ENCODE data around the gene ETNK1. TPM values are rescaled to one million over a fixed set of nuclear protein-coding genes. Genes with fewer than 3 reads are reported as not detected.
"Not testable (repeated sequence)": the region's sequence is repeated elsewhere in the genome, so short reads cannot be mapped to it uniquely, and the experiment has no call there.

Gene ETNK1
- total RNA-seq, 1 experiment from 2014 or later = 70.1 TPM

DNA sequence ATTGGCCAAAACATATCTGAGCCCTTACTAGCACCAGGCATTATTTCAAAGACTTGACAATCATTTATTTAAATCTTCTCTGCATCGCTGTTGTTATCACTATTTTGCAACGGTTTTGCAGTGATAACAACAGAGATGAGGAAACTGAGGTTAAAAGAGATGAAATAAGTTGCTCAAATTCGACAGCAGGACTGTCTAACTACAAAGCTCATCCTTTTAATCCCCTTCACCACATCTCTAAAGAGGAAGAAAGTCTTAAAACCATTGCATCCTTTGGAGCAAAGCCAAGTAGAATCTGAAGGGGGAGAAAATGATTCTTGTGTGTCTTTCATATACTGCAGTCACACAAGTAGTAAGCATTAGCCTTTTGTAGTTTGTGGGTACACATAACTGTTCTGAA, 14.8 kb upstream of the ETNK1 start:
- no peak for DNase-seq
- peaks cover 27 to 33% of the 10 kb centered on the region in 2 experiments for H3K9me3 Mint-ChIP-seq
- Histone ChIP-seq H3K23me2 (ENCODE audit: insufficient read length, low read depth, low read length, poor library complexity, severe bottlenecking) (no peaks in the 10 kb centered on the region), H4K5ac (ENCODE audit: insufficient read length, low read depth, low read length) (no peak overlapping the region), H3K79me2 (ENCODE audit: insufficient read depth, low read length) (no peaks in the 10 kb centered on the region), H3K27ac (ENCODE audit: insufficient read length, low read depth, low read length) (no peak overlapping the region), H2BK12ac (ENCODE audit: insufficient read length, low read depth, low read length) (no peak overlapping the region), H4K8ac (replicated peaks; ENCODE audit: insufficient read length, low read depth, low read length) (no peak overlapping the region), H2AK5ac (ENCODE audit: insufficient read length, low read length) (no peak overlapping the region), H2BK15ac (ENCODE audit: low read depth, low read length) (no peak overlapping the region), H4K20me1 (ENCODE audit: control insufficient read depth, insufficient read depth, insufficient read length) (no peaks in the 10 kb centered on the region), H2AFZ (ENCODE audit: low read length) (no peak overlapping the region), H3T11ph (ENCODE audit: low read length) (no peak overlapping the region), H2BK120ac (ENCODE audit: low read depth, low read length, poor library complexity, severe bottlenecking) (no peak overlapping the region), H3K4me2 (ENCODE audit: insufficient read depth, insufficient read length, low read length) (no peak overlapping the region), H3K79me1 (ENCODE audit: insufficient read depth, low read depth, low read length, poor library complexity, severe bottlenecking) (no peaks in the 10 kb centered on the region), H3K27me3 (ENCODE audit: insufficient read depth, low read length) (no peaks in the 10 kb centered on the region), H2BK20ac (ENCODE audit: low read depth, low read length, poor library complexity, severe bottlenecking) (no peak overlapping the region), H3K4me1 (ENCODE audit: insufficient read depth, low read length) (no peaks in the 10 kb centered on the region), H3K14ac (ENCODE audit: insufficient read depth, low read length) (no peak overlapping the region), H2BK5ac (ENCODE audit: insufficient read length, low read length) (no peak overlapping the region), H3K23ac (ENCODE audit: insufficient read length, low read depth, low read length) (no peak overlapping the region), H3K9me3 (ENCODE audit: control insufficient read depth, low read depth, low read length) (no peaks in the 10 kb centered on the region), H3K56ac (ENCODE audit: insufficient read length, low read depth, low read length) (no peak overlapping the region), H3K4ac (ENCODE audit: low read depth, low read length) (no peak overlapping the region), H3K18ac (ENCODE audit: insufficient read length, low read depth, low read length) (no peak overlapping the region), H3K9ac (ENCODE audit: extremely low read depth, insufficient read length, low read length) (no peak overlapping the region), H4K91ac (ENCODE audit: insufficient read length, low read depth, low read length) (no peak overlapping the region)
- no CpG with 5 or more reads among the region's 3 CpGs for WGBS (ENCODE audit: extremely low coverage, insufficient read length, low lambda C conversion rate)
- H3K27me3 Mint-ChIP-seq (ENCODE audit: low read depth) = no peaks in the 10 kb centered on the region
- TF ChIP-seq, protein P1, sequence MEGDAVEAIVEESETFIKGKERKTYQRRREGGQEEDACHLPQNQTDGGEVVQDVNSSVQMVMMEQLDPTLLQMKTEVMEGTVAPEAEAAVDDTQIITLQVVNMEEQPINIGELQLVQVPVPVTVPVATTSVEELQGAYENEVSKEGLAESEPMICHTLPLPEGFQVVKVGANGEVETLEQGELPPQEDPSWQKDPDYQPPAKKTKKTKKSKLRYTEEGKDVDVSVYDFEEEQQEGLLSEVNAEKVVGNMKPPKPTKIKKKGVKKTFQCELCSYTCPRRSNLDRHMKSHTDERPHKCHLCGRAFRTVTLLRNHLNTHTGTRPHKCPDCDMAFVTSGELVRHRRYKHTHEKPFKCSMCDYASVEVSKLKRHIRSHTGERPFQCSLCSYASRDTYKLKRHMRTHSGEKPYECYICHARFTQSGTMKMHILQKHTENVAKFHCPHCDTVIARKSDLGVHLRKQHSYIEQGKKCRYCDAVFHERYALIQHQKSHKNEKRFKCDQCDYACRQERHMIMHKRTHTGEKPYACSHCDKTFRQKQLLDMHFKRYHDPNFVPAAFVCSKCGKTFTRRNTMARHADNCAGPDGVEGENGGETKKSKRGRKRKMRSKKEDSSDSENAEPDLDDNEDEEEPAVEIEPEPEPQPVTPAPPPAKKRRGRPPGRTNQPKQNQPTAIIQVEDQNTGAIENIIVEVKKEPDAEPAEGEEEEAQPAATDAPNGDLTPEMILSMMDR (conservative IDR thresholded peaks at IDR 0.05) = no peak
- no peak overlapping the region for H3K4me3 Mint-ChIP-seq
- H3K36me3 Mint-ChIP-seq (ENCODE audit: insufficient read depth in 1 of 3, low read depth in 3 of 3) = peaks cover 14 to 25% (median 24%) of the 10 kb centered on the region in 3 experiments
- H3K27ac Mint-ChIP-seq = no peak overlapping the region
- peaks cover 4 to 5% of the 10 kb centered on the region in 2 experiments; a peak in 2 of 4 replicates for H3K4me1 Mint-ChIP-seq

DNA sequence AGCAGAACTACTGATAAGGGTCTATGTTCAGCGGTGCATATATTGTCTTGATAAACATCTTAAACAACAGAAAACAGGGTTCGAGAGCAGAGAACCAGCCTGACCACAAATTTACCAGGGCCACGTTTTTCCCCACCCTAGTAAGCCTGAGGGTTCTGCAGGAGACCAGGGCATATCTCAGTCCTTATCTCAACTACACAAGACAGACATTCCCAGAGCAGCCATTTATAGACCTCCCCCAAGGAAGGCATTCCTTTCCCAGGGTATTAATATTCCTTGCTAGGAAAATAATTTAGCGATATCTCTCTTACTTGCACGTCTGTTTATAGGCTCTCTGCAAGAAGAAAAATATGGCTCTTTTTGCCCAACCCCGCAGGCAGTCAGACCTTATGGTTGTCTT, 12.1 kb upstream of the ETNK1 start:
- H3K18ac ChIP-seq (ENCODE audit: insufficient read length, low read depth, low read length); H4K5ac ChIP-seq (ENCODE audit: insufficient read length, low read depth, low read length); DNase-seq; H2BK15ac ChIP-seq (ENCODE audit: low read depth, low read length); H2BK5ac ChIP-seq (ENCODE audit: insufficient read length, low read length); H3K4me1 ChIP-seq (ENCODE audit: insufficient read depth, low read length); H3T11ph ChIP-seq (ENCODE audit: low read length); H4K91ac ChIP-seq (ENCODE audit: insufficient read length, low read depth, low read length); H2BK12ac ChIP-seq (ENCODE audit: insufficient read length, low read depth, low read length); H3K79me2 ChIP-seq (ENCODE audit: insufficient read depth, low read length); H3K56ac ChIP-seq (ENCODE audit: insufficient read length, low read depth, low read length); H2AK5ac ChIP-seq (ENCODE audit: insufficient read length, low read length); H3K9ac ChIP-seq (ENCODE audit: extremely low read depth, insufficient read length, low read length); H4K20me1 ChIP-seq (ENCODE audit: control insufficient read depth, insufficient read depth, insufficient read length); H4K8ac ChIP-seq (replicated peaks; ENCODE audit: insufficient read length, low read depth, low read length); H2BK120ac ChIP-seq (ENCODE audit: low read depth, low read length, poor library complexity, severe bottlenecking); H3K9me3 ChIP-seq (ENCODE audit: control insufficient read depth, low read depth, low read length); H2AFZ ChIP-seq (ENCODE audit: low read length); H3K4me1 Mint-ChIP-seq; H3K27ac ChIP-seq (ENCODE audit: insufficient read length, low read depth, low read length); H3K23ac ChIP-seq (ENCODE audit: insufficient read length, low read depth, low read length); H3K14ac ChIP-seq (ENCODE audit: insufficient read depth, low read length); H3K4ac ChIP-seq (ENCODE audit: low read depth, low read length); H3K4me2 ChIP-seq (ENCODE audit: insufficient read depth, insufficient read length, low read length); H3K27ac Mint-ChIP-seq; H3K27me3 Mint-ChIP-seq (ENCODE audit: low read depth); H3K27me3 ChIP-seq (ENCODE audit: insufficient read depth, low read length); H3K79me1 ChIP-seq (ENCODE audit: insufficient read depth, low read depth, low read length, poor library complexity, severe bottlenecking); H3K23me2 ChIP-seq (ENCODE audit: insufficient read length, low read depth, low read length, poor library complexity, severe bottlenecking); H3K4me3 Mint-ChIP-seq; H2BK20ac ChIP-seq (ENCODE audit: low read depth, low read length, poor library complexity, severe bottlenecking): not testable (repeated sequence)
- peaks cover 17 to 43% (median 34%) of the 10 kb centered on the region in 3 experiments for H3K36me3 Mint-ChIP-seq (ENCODE audit: insufficient read depth in 1 of 3, low read depth in 3 of 3)
- WGBS (ENCODE audit: extremely low coverage, insufficient read length, low lambda C conversion rate) = no CpG with 5 or more reads among the region's 6 CpGs
- H3K9me3 Mint-ChIP-seq = peaks cover 53 to 55% of the 10 kb centered on the region in 2 experiments
